Measurements from ENCODE around the gene ST7. TPM values are rescaled to one million over a fixed set of nuclear protein-coding genes. Genes with fewer than 3 reads are reported as not detected.

ST7 gene
- total and polyA plus RNA-seq, 2 of the 8 experiments (the other 6 are each of a cell fraction or from before 2014, with no cell fraction given): 16.3 to 18.0 TPM

DNA sequence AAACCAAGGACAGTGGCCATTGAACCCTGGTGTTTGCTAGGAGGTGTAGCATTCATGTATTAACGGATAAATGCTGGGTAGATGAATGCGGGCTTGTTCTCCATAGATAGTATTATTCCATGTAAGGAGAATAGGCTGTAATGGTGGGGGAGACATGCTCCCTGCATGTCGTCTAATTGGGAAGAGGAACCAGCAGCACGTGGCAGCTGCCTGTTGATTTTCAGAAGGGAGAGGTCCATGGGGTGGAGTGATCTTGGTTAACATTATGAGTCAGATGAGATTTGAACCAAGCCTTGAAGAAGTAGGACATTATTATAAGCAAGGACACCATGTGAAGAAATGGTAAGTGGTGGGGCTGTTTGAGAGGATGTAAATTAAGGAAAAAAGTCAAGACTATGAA, 257.1 kb downstream of the ST7 start:
- Histone ChIP-seq H3K14ac (ENCODE audit: insufficient read length) (no peak overlapping the region), H3K23me2 (ENCODE audit: low read depth, low read length) (no peaks in the 10 kb centered on the region; the same call in 1 of the 2 replicates), H3K4me2 (ENCODE audit: insufficient read depth in 1 of 2, low read depth in 2 of 2, low read length in 2 of 2) (no peak overlapping the region), H4K20me1 (replicated peaks in 1 of 2; ENCODE audit: control insufficient read depth in 1 of 2, insufficient read depth in 2 of 2, low read length in 2 of 2) (no peaks in the 10 kb centered on the region), H3K27me3 (replicated peaks in 1 of 4; ENCODE audit: control insufficient read depth in 3 of 4, extremely low read depth in 1 of 4, insufficient read depth in 3 of 4, low read length in 3 of 4) (no peaks in the 10 kb centered on the region), H3K36me3 (ENCODE audit: control insufficient read depth in 2 of 4, insufficient read depth in 4 of 4, low read length in 3 of 4) (peaks cover 0 to 2% (median 0%) of the 10 kb centered on the region in 4 experiments; a peak in 1 of 8 replicates), H3K4me1 (replicated peaks in 1 of 4; ENCODE audit: control insufficient read depth in 3 of 4, insufficient read depth in 4 of 4, low read length in 3 of 4) (no peaks in the 10 kb centered on the region; a peak in 1 of 7 replicates), H2BK15ac (ENCODE audit: low read length) (no peak overlapping the region), H3K9me3 (ENCODE audit: insufficient read depth in 2 of 2, low read depth in 1 of 2, low read length in 1 of 2) (no peaks in the 10 kb centered on the region), H4K91ac (replicated peaks; ENCODE audit: insufficient read length, low read length) (no peak overlapping the region), H3K79me1 (ENCODE audit: low read depth, low read length) (no peaks in the 10 kb centered on the region; the same call in 1 of the 2 replicates), H4K5ac (ENCODE audit: insufficient read length, low read depth, low read length) (no peak overlapping the region), H2BK20ac (ENCODE audit: low read length) (no peak overlapping the region), H2AK5ac (ENCODE audit: low read depth, low read length) (no peak overlapping the region), H2BK5ac (ENCODE audit: low read depth, low read length) (no peak overlapping the region), H3K23ac (ENCODE audit: insufficient read length) (no peak overlapping the region), H2AFZ (ENCODE audit: low read length) (no peak overlapping the region), H3K56ac (replicated peaks; ENCODE audit: insufficient read length, low read depth, low read length) (no peak overlapping the region), H3K4me3 (ENCODE audit: extremely low read depth in 1 of 4, insufficient read depth in 2 of 4, low read depth in 3 of 4, low read length in 4 of 4) (no peak overlapping the region), H4K8ac (ENCODE audit: extremely low read depth, insufficient read depth, low read length) (no peak overlapping the region), H3K18ac (ENCODE audit: extremely low read depth, low read length) (no peak overlapping the region), H3K27ac (ENCODE audit: low read depth, low read length) (no peak overlapping the region), H2BK12ac (ENCODE audit: low read depth, low read length) (no peak overlapping the region; the same call in 1 of the 2 replicates), H2BK120ac (replicated peaks; ENCODE audit: low read depth, low read length) (no peak overlapping the region), H3K79me2 (ENCODE audit: control insufficient read depth in 1 of 2, insufficient read depth in 2 of 2, low read length in 2 of 2) (no peaks in the 10 kb centered on the region), H3K9ac (replicated peaks in 1 of 4; ENCODE audit: extremely low read depth in 1 of 4, low read depth in 3 of 4, low read length in 3 of 4) (no peak overlapping the region), H3K4ac (replicated peaks; ENCODE audit: insufficient read length, low read depth, low read length) (no peak overlapping the region)
- CTCF ChIA-PET (ENCODE audit: partially characterized antibody): no interaction called here
- WGBS, 2 experiments (ENCODE audit: extremely low coverage in 1 of 2, insufficient coverage in 1 of 2, insufficient read length in 1 of 2, insufficient replicate concordance in 2 of 2, low coverage in 1 of 2, low lambda C conversion rate in 2 of 2, missing lambda C conversion rate in 1 of 2): 81% methylated on average over 4 of the region's 4 CpGs; no CpG with 5 or more reads in 1 of the 2 experiments
- no peak for DNase-seq (ENCODE audit: low read depth in 1 of 2, low spot score in 2 of 2)
- POLR2A ChIA-PET (ENCODE audit: partially characterized antibody): no interaction called here
- no peak for FAIRE-seq
- TF ChIP-seq CHD1 (IDR thresholded peaks at IDR 0.05; ENCODE audit: low read depth, low read length) (no peak), SIN3A (conservative IDR thresholded peaks at IDR 0.05 in 1 of 2, IDR thresholded peaks at IDR 0.05 in 1 of 2; ENCODE audit: low read depth in 1 of 2, low read length in 2 of 2) (no peak), RXRA (IDR thresholded peaks at IDR 0.05; ENCODE audit: insufficient read depth, low read depth, low read length) (no peak), SRF (IDR thresholded peaks at IDR 0.05; ENCODE audit: low read depth, low read length) (no peak), EZH2 (IDR thresholded peaks at IDR 0.05; ENCODE audit: low read depth, low read length, severe bottlenecking) (no peak), ZNF274 (IDR thresholded peaks at IDR 0.05; ENCODE audit: borderline replicate concordance, extremely low read depth, low read length) (no peak), KDM1A (IDR thresholded peaks at IDR 0.05; ENCODE audit: borderline replicate concordance, low read length) (no peak)
- TF ChIP-seq, protein P1, sequence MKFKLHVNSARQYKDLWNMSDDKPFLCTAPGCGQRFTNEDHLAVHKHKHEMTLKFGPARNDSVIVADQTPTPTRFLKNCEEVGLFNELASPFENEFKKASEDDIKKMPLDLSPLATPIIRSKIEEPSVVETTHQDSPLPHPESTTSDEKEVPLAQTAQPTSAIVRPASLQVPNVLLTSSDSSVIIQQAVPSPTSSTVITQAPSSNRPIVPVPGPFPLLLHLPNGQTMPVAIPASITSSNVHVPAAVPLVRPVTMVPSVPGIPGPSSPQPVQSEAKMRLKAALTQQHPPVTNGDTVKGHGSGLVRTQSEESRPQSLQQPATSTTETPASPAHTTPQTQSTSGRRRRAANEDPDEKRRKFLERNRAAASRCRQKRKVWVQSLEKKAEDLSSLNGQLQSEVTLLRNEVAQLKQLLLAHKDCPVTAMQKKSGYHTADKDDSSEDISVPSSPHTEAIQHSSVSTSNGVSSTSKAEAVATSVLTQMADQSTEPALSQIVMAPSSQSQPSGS (IDR thresholded peaks at IDR 0.05; ENCODE audit: low read length): no peak
- TF ChIP-seq, protein P2, sequence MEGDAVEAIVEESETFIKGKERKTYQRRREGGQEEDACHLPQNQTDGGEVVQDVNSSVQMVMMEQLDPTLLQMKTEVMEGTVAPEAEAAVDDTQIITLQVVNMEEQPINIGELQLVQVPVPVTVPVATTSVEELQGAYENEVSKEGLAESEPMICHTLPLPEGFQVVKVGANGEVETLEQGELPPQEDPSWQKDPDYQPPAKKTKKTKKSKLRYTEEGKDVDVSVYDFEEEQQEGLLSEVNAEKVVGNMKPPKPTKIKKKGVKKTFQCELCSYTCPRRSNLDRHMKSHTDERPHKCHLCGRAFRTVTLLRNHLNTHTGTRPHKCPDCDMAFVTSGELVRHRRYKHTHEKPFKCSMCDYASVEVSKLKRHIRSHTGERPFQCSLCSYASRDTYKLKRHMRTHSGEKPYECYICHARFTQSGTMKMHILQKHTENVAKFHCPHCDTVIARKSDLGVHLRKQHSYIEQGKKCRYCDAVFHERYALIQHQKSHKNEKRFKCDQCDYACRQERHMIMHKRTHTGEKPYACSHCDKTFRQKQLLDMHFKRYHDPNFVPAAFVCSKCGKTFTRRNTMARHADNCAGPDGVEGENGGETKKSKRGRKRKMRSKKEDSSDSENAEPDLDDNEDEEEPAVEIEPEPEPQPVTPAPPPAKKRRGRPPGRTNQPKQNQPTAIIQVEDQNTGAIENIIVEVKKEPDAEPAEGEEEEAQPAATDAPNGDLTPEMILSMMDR (IDR thresholded peaks at IDR 0.05; ENCODE audit: control extremely low read depth in 1 of 3, insufficient read depth in 1 of 3, low read depth in 1 of 3, low read length in 3 of 3): no peak

Measured in H1 (cell line).